WTC11 (cell line): Measurements from ENCODE around the gene DYNLRB1. TPM values are rescaled to one million over a fixed set of nuclear protein-coding genes. Genes with fewer than 3 reads are reported as not detected.
A peak's percentile ranks its signal among the peaks of the same experiment; 100 is the strongest.

ENCODE experiments used
- ATAC-seq: fragments of 200-7000 bp; cut with Tn5 transposase; 2 replicates; pipeline ENCODE4 v1.10.0; 2021; ENCODE audit warnings: mild to moderate bottlenecking, moderate library complexity
- CTCF ChIA-PET: fragments of 300-600 bp; sonication (Branson Sonifier 250); formaldehyde crosslinking; loops from one replicate; lab custom pipeline; 2021; ENCODE audit warnings: antibody characterized with exemption; lab: Charles Lee
- POLR2A ChIA-PET: fragments of 350-600 bp; sonication (Branson Sonifier 250); formaldehyde crosslinking; loops from one replicate; lab custom pipeline; 2021; ENCODE audit warnings: antibody characterized with exemption; lab: Charles Lee
- DNase-seq: peaks from one replicate; pipeline ENCODE4 v3.0.0; 2021; ENCODE audit warnings: low spot score
- H3K27ac Mint-ChIP-seq: 2 replicates; pipeline ENCODE4 v1.8.0; 2021; ENCODE audit warnings: mixed read lengths
- H3K27me3 Mint-ChIP-seq: 2 replicates; pipeline ENCODE4 v1.8.0; 2021; ENCODE audit warnings: low read depth, mild to moderate bottlenecking, moderate library complexity, mixed read lengths
- H3K36me3 Mint-ChIP-seq: 2 replicates; pipeline ENCODE4 v1.8.0; 2021; ENCODE audit warnings: mixed read lengths
- H3K4me1 Mint-ChIP-seq: 2 replicates; pipeline ENCODE4 v1.8.0; 2022; ENCODE audit warnings: mixed read lengths
- H3K4me3 Mint-ChIP-seq: 2 replicates; pipeline ENCODE4 v1.8.0; 2021; ENCODE audit warnings: mild to moderate bottlenecking, moderate library complexity, mixed read lengths
- H3K9me3 Mint-ChIP-seq: 2 replicates; pipeline ENCODE4 v1.8.0; 2021; ENCODE audit warnings: mixed read lengths
- ATF1 ChIP-seq: sonication (generic); formaldehyde crosslinking; IDR thresholded peaks from 2 replicates; pipeline ENCODE4 v1.8.1; 2023; ENCODE audit warnings: mild to moderate bottlenecking, moderate library complexity, missing genetic modification reagents
- ESRRA ChIP-seq: sonication (generic); formaldehyde crosslinking; IDR thresholded peaks from 2 replicates; pipeline ENCODE4 v1.8.1; 2022; ENCODE audit warnings: mild to moderate bottlenecking, missing genetic modification reagents, borderline replicate concordance
- FOXK1 ChIP-seq: sonication (generic); formaldehyde crosslinking; IDR thresholded peaks from 2 replicates; pipeline ENCODE4 v1.8.0; 2022; ENCODE audit warnings: mild to moderate bottlenecking, moderate library complexity, missing genetic modification reagents
- NR3C1 ChIP-seq: sonication (generic); formaldehyde crosslinking; conservative IDR thresholded peaks from 2 replicates; pipeline ENCODE4 v1.8.1; 2023; ENCODE audit warnings: low read depth, mild to moderate bottlenecking, missing genetic modification reagents
- SMAD4 ChIP-seq: sonication (generic); formaldehyde crosslinking; IDR thresholded peaks from 2 replicates; pipeline ENCODE4 v1.8.0; 2022; ENCODE audit warnings: mild to moderate bottlenecking, missing genetic modification reagents
- TCF7 ChIP-seq: sonication (generic); formaldehyde crosslinking; IDR thresholded peaks from 2 replicates; pipeline ENCODE4 v1.8.0; 2022; ENCODE audit warnings: mild to moderate bottlenecking, low read depth, missing genetic modification reagents, moderate library complexity
- ZNF121 ChIP-seq: sonication (generic); formaldehyde crosslinking; IDR thresholded peaks from 2 replicates; pipeline ENCODE4 v1.8.0; 2023; ENCODE audit warnings: missing genetic modification reagents
- ZNF232 ChIP-seq: sonication (generic); formaldehyde crosslinking; IDR thresholded peaks from 2 replicates; pipeline ENCODE4 v1.8.0; 2022; ENCODE audit warnings: mild to moderate bottlenecking, missing genetic modification reagents
- ZNF416 ChIP-seq: fragments of 250-450 bp; sonication (Bioruptor Pico); IDR thresholded peaks from 2 replicates; pipeline ENCODE4 v1.9.0; 2021; ENCODE audit warnings: mild to moderate bottlenecking, inconsistent platforms
- ZNF671 ChIP-seq: fragments of 250-450 bp; sonication (Bioruptor Pico); IDR thresholded peaks from 2 replicates; pipeline ENCODE4 v1.8.0; 2021; ENCODE audit warnings: mild to moderate bottlenecking
- total RNA-seq: library from RNA; stranded (reverse); gene quantifications from 3 replicates; pipeline ENCODE4 v1.2.3, GENCODE V29; 2021
- TF ChIP-seq, protein P1 (sequence below): sonication (generic); formaldehyde crosslinking; IDR thresholded peaks from 2 replicates; pipeline ENCODE4 v1.8.1; 2022; ENCODE audit warnings: low read depth, mild to moderate bottlenecking, moderate library complexity, missing genetic modification reagents, borderline replicate concordance
- TF ChIP-seq, protein P2 (sequence below): fragments of 250-450 bp; sonication (Bioruptor Pico); conservative IDR thresholded peaks from 2 replicates; pipeline ENCODE4 v1.9.0; 2021; ENCODE audit warnings: mild to moderate bottlenecking
- TF ChIP-seq, protein P3 (sequence below): sonication (generic); formaldehyde crosslinking; IDR thresholded peaks from 2 replicates; pipeline ENCODE4 v1.8.0; 2023; ENCODE audit warnings: missing genetic modification reagents
- TF ChIP-seq, protein P4 (sequence below): fragments of 250-450 bp; sonication (Bioruptor Pico); IDR thresholded peaks from 2 replicates; pipeline ENCODE4 v1.9.0; 2021; ENCODE audit warnings: mild to moderate bottlenecking
- TF ChIP-seq, protein P5 (sequence below): fragments of 250-450 bp; sonication (Bioruptor Pico); IDR thresholded peaks from 2 replicates; pipeline ENCODE4 v1.9.0; 2021; ENCODE audit warnings: mild to moderate bottlenecking, borderline replicate concordance
- TF ChIP-seq, protein P6 (sequence below): fragments of 200-600 bp; IDR thresholded peaks from 2 replicates; pipeline ENCODE4 v1.8.0; 2022; ENCODE audit warnings: antibody characterized with exemption
- TF ChIP-seq, protein P7 (sequence below): sonication (generic); formaldehyde crosslinking; IDR thresholded peaks from 2 replicates; pipeline ENCODE4 v1.8.1; 2022; ENCODE audit warnings: low read depth, missing genetic modification reagents, borderline replicate concordance
- TF ChIP-seq, protein P8 (sequence below): sonication (generic); formaldehyde crosslinking; IDR thresholded peaks from 2 replicates; pipeline ENCODE4 v1.8.0; 2023; ENCODE audit warnings: missing genetic modification reagents, mild to moderate bottlenecking, borderline replicate concordance

Gene DYNLRB1
- total RNA-seq, 1 experiment from 2014 or later = 99.3 TPM

DNA sequence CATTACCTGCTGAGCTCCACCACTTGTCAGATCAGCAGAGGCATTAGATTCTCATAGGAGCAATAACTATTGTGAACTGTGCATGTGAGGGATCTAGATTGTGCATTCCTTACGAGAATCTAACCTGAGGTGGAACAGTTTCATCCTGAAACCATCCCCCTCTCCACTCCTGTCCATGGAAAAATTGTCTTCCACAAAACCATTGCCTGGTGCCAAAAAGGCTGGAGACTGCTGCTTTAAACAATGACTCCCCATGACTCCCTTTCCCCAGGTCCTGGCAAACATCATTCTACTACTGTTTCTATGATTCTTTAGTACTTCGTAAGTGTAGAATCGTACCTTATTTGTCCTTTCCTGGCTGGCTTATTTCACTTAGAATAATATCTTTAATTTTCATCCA lies 9.7 kb upstream of the DYNLRB1 start (continued):
- no peak for TF ChIP-seq NR3C1 (CRISPR knock-in tag)
- TF ChIP-seq, protein P1, sequence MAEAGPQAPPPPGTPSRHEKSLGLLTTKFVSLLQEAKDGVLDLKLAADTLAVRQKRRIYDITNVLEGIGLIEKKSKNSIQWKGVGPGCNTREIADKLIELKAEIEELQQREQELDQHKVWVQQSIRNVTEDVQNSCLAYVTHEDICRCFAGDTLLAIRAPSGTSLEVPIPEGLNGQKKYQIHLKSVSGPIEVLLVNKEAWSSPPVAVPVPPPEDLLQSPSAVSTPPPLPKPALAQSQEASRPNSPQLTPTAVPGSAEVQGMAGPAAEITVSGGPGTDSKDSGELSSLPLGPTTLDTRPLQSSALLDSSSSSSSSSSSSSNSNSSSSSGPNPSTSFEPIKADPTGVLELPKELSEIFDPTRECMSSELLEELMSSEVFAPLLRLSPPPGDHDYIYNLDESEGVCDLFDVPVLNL (CRISPR knock-in tag) = no peak
- TF ChIP-seq, protein P2, sequence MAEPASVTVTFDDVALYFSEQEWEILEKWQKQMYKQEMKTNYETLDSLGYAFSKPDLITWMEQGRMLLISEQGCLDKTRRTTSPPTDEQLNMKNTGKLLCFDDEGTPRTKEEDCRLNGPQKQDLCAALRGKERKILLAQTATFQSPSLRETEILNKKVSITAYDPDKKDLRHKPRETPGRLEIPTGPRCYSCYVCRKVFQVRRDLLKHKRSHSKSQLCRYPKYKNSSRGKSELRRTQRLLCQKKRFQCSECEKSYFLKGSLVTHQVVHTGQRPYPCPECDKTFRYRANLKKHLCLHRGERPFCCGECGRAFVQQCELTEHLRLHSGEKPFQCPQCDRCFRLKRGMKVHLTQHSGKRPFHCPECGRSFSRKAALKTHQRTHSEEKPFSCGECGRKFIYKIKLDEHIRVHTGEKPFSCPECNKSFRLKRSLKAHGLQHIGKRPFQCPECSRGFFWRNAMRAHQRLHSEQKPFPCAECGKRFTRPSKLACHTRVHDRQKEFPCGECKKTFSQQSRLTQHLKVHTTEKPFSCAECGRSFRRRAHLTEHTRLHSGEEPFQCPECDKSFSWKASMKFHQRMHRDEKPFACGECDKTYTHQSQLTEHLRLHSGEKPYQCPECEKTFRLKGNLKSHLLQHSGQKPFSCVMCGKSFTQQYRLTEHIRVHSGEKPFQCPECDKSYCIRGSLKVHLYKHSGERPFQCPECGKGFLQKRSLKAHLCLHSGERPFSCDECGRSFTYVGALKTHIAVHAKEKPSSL (CRISPR knock-in tag) = no peak
- TF ChIP-seq ZNF121 (CRISPR knock-in tag) = no peak
- TF ChIP-seq, protein P3, sequence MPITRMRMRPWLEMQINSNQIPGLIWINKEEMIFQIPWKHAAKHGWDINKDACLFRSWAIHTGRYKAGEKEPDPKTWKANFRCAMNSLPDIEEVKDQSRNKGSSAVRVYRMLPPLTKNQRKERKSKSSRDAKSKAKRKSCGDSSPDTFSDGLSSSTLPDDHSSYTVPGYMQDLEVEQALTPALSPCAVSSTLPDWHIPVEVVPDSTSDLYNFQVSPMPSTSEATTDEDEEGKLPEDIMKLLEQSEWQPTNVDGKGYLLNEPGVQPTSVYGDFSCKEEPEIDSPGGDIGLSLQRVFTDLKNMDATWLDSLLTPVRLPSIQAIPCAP (CRISPR knock-in tag) = no peak
- TF ChIP-seq, protein P4, sequence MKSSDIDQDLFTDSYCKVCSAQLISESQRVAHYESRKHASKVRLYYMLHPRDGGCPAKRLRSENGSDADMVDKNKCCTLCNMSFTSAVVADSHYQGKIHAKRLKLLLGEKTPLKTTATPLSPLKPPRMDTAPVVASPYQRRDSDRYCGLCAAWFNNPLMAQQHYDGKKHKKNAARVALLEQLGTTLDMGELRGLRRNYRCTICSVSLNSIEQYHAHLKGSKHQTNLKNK (CRISPR knock-in tag) = no peak
- TF ChIP-seq ZNF671 = no peak
- TF ChIP-seq, all 79 proteins: peak for 0

DNA sequence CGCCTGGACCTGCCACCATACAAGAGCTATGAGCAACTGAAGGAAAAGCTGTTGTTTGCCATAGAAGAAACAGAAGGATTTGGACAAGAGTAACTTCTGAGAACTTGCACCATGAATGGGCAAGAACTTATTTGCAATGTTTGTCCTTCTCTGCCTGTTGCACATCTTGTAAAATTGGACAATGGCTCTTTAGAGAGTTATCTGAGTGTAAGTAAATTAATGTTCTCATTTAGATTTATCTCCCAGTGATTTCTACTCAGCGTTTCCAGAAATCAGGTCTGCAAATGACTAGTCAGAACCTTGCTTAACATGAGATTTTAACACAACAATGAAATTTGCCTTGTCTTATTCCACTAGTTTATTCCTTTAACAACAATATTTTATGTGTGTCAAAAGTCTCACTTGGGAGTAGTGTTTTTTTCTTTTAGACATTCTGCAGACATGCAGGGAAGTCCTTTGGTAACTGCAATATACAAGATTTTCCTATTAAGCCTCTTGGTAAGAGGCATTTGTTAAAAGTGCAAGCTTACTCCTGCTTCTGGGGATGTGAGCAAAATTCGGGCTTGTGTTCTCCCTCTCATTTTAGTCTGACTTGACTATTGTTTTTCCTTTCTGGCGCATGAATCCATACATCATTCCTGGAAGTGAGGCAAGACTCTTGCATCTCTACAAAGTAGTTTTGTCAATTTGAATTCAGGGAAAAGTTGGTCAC lies 8.4 kb upstream of the DYNLRB1 start:
- Mint-ChIP-seq H3K4me3 (no peak overlapping the region), H3K4me1 (no peaks in the 10 kb centered on the region), H3K36me3 (peaks cover 20% of the 10 kb centered on the region), H3K27me3 (no peaks in the 10 kb centered on the region), H3K27ac (peak overlapping the region; percentile 51; the same call in 1 of the 2 replicates), H3K9me3 (no peaks in the 10 kb centered on the region)
- CTCF ChIA-PET = interaction anchor here (2.3 kb wide), 1 partner anchor 195 kb away, joined by 8 read pairs; no protein-coding TSS in a partner anchor
- POLR2A ChIA-PET = no interaction called here
- DNase-seq (no peak), ATAC-seq (no peak)
- TF ChIP-seq TCF7 = no peak
- TF ChIP-seq, protein P5, sequence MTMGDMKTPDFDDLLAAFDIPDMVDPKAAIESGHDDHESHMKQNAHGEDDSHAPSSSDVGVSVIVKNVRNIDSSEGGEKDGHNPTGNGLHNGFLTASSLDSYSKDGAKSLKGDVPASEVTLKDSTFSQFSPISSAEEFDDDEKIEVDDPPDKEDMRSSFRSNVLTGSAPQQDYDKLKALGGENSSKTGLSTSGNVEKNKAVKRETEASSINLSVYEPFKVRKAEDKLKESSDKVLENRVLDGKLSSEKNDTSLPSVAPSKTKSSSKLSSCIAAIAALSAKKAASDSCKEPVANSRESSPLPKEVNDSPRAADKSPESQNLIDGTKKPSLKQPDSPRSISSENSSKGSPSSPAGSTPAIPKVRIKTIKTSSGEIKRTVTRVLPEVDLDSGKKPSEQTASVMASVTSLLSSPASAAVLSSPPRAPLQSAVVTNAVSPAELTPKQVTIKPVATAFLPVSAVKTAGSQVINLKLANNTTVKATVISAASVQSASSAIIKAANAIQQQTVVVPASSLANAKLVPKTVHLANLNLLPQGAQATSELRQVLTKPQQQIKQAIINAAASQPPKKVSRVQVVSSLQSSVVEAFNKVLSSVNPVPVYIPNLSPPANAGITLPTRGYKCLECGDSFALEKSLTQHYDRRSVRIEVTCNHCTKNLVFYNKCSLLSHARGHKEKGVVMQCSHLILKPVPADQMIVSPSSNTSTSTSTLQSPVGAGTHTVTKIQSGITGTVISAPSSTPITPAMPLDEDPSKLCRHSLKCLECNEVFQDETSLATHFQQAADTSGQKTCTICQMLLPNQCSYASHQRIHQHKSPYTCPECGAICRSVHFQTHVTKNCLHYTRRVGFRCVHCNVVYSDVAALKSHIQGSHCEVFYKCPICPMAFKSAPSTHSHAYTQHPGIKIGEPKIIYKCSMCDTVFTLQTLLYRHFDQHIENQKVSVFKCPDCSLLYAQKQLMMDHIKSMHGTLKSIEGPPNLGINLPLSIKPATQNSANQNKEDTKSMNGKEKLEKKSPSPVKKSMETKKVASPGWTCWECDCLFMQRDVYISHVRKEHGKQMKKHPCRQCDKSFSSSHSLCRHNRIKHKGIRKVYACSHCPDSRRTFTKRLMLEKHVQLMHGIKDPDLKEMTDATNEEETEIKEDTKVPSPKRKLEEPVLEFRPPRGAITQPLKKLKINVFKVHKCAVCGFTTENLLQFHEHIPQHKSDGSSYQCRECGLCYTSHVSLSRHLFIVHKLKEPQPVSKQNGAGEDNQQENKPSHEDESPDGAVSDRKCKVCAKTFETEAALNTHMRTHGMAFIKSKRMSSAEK (CRISPR knock-in tag) = no peak
- TF ChIP-seq ESRRA (CRISPR knock-in tag) = no peak
- no peak for TF ChIP-seq ZNF232 (CRISPR knock-in tag)
- TF ChIP-seq FOXK1 (CRISPR knock-in tag) = no peak
- TF ChIP-seq, protein P6, sequence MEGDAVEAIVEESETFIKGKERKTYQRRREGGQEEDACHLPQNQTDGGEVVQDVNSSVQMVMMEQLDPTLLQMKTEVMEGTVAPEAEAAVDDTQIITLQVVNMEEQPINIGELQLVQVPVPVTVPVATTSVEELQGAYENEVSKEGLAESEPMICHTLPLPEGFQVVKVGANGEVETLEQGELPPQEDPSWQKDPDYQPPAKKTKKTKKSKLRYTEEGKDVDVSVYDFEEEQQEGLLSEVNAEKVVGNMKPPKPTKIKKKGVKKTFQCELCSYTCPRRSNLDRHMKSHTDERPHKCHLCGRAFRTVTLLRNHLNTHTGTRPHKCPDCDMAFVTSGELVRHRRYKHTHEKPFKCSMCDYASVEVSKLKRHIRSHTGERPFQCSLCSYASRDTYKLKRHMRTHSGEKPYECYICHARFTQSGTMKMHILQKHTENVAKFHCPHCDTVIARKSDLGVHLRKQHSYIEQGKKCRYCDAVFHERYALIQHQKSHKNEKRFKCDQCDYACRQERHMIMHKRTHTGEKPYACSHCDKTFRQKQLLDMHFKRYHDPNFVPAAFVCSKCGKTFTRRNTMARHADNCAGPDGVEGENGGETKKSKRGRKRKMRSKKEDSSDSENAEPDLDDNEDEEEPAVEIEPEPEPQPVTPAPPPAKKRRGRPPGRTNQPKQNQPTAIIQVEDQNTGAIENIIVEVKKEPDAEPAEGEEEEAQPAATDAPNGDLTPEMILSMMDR = no peak
- TF ChIP-seq, protein P7, sequence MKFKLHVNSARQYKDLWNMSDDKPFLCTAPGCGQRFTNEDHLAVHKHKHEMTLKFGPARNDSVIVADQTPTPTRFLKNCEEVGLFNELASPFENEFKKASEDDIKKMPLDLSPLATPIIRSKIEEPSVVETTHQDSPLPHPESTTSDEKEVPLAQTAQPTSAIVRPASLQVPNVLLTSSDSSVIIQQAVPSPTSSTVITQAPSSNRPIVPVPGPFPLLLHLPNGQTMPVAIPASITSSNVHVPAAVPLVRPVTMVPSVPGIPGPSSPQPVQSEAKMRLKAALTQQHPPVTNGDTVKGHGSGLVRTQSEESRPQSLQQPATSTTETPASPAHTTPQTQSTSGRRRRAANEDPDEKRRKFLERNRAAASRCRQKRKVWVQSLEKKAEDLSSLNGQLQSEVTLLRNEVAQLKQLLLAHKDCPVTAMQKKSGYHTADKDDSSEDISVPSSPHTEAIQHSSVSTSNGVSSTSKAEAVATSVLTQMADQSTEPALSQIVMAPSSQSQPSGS = no peak
- no peak for TF ChIP-seq ATF1 (CRISPR knock-in tag)
- no peak for TF ChIP-seq SMAD4
- no peak for TF ChIP-seq ZNF416 (CRISPR knock-in tag)
- TF ChIP-seq, protein P8, sequence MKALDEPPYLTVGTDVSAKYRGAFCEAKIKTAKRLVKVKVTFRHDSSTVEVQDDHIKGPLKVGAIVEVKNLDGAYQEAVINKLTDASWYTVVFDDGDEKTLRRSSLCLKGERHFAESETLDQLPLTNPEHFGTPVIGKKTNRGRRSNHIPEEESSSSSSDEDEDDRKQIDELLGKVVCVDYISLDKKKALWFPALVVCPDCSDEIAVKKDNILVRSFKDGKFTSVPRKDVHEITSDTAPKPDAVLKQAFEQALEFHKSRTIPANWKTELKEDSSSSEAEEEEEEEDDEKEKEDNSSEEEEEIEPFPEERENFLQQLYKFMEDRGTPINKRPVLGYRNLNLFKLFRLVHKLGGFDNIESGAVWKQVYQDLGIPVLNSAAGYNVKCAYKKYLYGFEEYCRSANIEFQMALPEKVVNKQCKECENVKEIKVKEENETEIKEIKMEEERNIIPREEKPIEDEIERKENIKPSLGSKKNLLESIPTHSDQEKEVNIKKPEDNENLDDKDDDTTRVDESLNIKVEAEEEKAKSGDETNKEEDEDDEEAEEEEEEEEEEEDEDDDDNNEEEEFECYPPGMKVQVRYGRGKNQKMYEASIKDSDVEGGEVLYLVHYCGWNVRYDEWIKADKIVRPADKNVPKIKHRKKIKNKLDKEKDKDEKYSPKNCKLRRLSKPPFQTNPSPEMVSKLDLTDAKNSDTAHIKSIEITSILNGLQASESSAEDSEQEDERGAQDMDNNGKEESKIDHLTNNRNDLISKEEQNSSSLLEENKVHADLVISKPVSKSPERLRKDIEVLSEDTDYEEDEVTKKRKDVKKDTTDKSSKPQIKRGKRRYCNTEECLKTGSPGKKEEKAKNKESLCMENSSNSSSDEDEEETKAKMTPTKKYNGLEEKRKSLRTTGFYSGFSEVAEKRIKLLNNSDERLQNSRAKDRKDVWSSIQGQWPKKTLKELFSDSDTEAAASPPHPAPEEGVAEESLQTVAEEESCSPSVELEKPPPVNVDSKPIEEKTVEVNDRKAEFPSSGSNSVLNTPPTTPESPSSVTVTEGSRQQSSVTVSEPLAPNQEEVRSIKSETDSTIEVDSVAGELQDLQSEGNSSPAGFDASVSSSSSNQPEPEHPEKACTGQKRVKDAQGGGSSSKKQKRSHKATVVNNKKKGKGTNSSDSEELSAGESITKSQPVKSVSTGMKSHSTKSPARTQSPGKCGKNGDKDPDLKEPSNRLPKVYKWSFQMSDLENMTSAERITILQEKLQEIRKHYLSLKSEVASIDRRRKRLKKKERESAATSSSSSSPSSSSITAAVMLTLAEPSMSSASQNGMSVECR (CRISPR knock-in tag) = no peak
